Smooth muscle cell of trachea (primary cell): ENCODE results near the gene GLUL. TPM values are rescaled to one million over a fixed set of nuclear protein-coding genes. Genes with fewer than 3 reads are reported as not detected.

ENCODE experiments used
- total RNA-seq: library from RNA; depleted of rRNA; stranded (reverse); fragments of >200 nt; gene quantifications from 2 replicates; pipeline ENCODE4 v1.2.1, GENCODE V29; 2014

Gene GLUL
- total RNA-seq = 466 and 496 TPM in 2 replicates

GRCh38 chr1:182391362-182392049 is at the start of gene GLUL:
Gene GLUL, minus strand, starts transcription at chr1:182391790. Its CDS starts 3,053 bp downstream, at chr1:182388737.

GRCh38 chr1:182400567-182400966 is 9.0 kb upstream of the GLUL start, which contains the start of gene TEDDM1:
Gene TEDDM1, minus strand, starts transcription at chr1:182400667. Its CDS starts 182 bp downstream, at chr1:182400485.

Other genes with a start within 250 kb of the GLUL start
- gene TEDDM1, start 8.9 kb upstream of the GLUL start, total RNA-seq = not detected in 2 replicates
- gene RGSL1, start 58.4 kb upstream of the GLUL start, total RNA-seq = not detected in 2 replicates
- 8.0 and 12.4 TPM in 2 replicates for gene RNASEL, start 197.5 kb upstream of the GLUL start, total RNA-seq
- gene RGS16, start 212.6 kb upstream of the GLUL start, total RNA-seq = 0.29 and 0.66 TPM in 2 replicates